HG02840 (cell line): Measurements from ENCODE around the gene DISP3.

Source experiments
- ATAC-seq: cut with Tn5 transposase; IDR thresholded peaks from one replicate; pipeline ENCODE4 v1.9.1; 2021; ENCODE audit warnings: mild to moderate bottlenecking, moderate library complexity, moderate number of reproducible peaks; ENCODE audit not compliant: unreplicated experiment, low FRiP score

Gene DISP3

GRCh38 chr1:11538886-11539285 is 59.9 kb downstream of the DISP3 start:
- ATAC-seq: no peak

GRCh38 chr1:11539850-11540772 is 61.2 kb downstream of the DISP3 start:
- no peak for ATAC-seq

- no peak for ATAC-seq
Measured at GRCh38 chr1:11540773-11541160, 61.8 kb downstream of the DISP3 start.

- ATAC-seq: no peak
Measured at GRCh38 chr1:11541236-11541635, 62.3 kb downstream of the DISP3 start.

- ATAC-seq: no peak
Measured at GRCh38 chr1:11541956-11542355, 63.0 kb downstream of the DISP3 start.

DNA sequence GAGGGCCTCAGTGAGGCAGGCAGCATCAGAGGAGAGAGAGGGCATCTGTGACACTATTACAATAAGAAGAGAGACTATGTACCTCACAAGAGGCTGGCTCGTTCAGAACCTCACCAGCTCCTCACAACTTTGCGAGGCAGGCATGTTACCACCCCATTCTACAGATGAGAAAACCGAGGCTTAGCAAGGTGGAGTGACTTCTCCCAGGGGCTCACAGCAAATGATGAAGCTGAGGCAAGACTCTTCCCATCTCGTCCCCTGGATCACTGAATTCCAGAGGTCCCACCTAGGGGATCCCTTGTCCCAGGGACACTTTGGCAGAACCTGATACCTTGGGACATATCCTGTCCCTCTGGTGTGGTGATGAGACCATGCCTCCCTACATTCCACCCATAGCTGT is 64.4 kb downstream of the DISP3 start:
- no peak for ATAC-seq

GRCh38 chr1:11543796-11544195 is 64.8 kb downstream of the DISP3 start:
- no peak for ATAC-seq

DNA sequence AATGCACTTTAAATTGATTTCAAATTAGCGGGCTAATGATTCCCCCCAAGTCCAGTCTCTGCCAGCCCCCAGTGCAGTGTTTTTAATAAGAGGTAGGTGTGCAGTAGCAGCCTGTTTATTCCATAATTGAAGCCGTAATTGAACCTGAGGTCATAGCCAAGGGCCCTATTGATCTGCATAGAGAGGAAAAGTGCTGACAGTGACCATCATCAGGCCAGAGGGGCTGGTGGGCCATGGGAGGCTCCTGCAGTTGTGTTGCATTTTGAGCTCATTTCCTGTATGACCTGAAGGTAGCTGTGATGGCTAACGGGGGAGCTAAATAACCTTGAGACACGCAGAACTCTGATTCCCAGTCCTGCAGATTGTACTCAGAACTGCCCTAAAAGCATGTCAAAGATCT is 67.5 kb downstream of the DISP3 start:
- ATAC-seq: no peak

DNA sequence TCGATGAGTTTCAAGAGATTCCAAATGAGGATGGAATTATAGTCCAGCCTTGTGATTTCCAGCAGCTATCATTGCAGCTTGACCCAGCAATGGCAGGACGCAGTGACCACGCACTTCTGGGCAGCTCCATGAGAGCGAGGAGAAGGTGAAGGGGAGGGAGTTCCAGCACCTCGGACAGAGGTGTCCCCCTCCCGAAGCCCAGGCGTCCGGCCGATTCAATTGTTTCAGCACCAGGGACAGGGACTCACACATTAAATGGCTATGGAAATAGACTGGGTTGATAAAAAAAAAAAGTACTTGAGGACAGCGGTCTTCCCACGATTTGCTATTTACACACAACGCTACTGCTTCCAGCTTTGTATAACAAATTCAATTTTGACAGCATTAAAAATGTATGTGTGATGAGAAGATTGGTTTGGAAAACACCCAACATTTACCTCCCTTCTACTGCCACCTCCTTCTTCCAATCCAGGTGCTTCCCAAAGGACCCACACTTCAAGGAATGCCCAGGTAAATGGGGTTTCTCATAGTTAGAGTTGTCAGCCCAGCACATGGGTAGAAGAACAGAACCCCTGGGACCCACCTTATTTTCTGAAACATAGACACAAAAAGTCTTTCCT is 71.8 kb downstream of the DISP3 start:
- ATAC-seq: no peak

GRCh38 chr1:11558276-11558675 is 79.3 kb downstream of the DISP3 start:
- ATAC-seq: no peak

DNA sequence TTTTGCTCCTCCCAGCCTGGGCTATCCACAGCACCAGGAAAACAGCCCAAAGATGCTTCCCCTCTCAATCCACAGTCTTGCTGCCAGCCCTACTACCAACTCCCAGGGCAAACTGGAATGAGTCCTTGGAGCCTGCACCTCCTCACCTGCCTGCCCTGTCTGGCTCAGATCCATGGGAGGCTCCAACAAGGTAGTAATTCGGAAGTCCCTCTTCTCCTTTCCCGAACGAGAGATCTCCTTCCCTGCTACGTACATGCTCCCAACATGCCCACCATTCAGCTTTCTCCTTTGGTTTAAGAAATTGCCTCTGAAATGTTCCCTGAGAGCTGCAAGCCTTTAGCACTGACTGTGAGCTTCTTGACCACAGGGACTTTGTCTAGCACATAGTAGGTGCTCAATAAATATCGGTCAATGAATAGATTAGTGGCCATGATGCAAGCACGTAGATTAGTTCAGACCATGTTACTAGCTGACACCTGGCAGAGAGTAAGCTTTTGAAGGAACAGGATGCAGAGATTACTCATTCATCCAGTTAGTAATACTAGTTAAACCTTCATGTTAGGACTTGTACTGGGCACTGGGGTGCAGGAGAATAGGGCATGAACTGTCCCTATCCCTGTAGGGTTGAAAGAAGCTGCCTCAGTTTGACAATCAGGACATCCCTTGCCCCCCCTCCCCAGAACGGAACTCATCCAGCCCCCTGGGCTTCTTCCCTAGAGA is 80.1 kb downstream of the DISP3 start:
- ATAC-seq: no peak

DNA sequence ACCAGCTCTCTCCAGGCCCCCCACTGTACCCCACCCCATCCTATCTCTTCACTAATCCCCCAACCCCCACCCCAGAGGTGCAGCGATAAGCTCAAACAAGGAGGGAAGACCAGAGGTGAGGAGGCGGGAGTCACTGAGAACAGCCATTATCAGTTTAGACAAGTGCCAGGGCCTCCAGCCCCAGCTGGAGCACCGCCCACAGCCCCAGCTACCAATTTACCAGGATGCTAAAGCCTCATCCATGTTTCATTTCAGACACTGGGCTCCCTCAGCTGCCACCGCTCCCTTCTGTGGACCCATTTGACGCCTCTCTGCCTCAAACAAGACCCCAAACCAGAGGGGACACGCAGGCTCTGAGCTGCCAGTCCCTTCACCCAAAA is 80.6 kb downstream of the DISP3 start:
- ATAC-seq: no peak

DNA sequence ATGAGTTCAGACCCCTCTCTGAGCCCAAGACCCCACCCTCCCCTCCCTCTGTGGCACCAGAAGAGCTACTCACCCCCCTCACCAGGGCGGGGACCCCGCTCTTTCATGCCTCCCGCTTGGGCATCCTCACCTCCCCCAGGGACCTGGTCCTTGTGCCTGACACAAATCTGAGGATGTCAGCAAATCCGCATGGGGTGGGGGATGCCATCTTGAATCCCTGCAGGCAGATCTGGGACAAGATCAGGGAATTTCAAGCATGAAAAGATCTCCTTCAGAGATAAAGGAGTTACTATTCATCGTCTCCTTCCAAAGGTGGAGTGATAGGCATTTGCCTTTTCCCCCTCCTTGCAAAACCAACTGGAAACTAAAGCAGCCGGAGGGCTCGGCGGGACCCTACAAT is 81.1 kb downstream of the DISP3 start:
- no peak for ATAC-seq

DNA sequence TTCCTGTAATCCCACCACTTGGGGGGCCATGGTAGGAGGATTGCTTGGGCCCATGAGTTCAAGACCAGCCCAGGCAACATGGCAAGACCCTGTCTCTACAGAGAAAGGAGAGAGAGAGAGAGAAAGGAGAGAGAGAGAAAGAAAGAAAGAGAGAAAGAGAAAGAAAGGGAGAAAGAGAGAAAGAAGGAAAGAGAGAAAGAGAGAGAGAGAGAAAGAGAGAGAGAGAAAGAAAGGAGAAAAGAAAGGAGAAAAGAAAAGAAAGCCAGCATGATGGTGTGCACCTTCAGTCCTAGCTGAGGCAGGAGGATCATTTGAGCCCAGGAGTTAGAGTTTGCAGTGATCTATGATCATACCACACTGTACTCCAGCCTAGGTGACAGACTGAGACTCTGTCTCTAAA is 82.8 kb downstream of the DISP3 start:
- no peak for ATAC-seq

GRCh38 chr1:11562664-11563063 is 83.7 kb downstream of the DISP3 start:
- no peak for ATAC-seq

DNA sequence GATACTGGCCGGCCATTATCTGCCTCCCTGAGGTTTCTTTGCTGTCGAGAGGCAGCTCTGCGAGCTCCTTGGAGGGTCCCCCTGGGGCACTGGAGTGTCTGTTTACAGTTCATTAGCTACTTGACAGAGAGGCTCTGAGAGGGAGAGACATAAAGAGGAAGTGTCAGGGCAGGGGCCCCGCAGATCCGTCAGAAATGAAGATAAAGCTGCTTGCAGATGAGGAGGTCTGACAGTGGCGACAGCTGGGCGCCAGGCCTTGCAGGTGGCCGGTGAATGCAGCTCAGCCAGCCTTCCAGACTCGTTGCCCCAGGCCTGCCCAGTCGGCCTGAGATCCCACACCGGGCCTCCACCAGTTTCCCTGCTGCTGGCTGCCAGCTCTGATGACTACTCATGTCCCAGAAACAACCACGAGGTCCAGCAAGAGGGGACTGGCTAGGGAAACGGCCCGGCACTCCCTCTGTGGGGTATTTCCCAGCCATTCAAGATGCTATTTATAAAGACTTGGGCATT is 84.7 kb downstream of the DISP3 start:
- no peak for ATAC-seq

GRCh38 chr1:11564237-11564636 is 85.3 kb downstream of the DISP3 start:
- no peak for ATAC-seq

DNA sequence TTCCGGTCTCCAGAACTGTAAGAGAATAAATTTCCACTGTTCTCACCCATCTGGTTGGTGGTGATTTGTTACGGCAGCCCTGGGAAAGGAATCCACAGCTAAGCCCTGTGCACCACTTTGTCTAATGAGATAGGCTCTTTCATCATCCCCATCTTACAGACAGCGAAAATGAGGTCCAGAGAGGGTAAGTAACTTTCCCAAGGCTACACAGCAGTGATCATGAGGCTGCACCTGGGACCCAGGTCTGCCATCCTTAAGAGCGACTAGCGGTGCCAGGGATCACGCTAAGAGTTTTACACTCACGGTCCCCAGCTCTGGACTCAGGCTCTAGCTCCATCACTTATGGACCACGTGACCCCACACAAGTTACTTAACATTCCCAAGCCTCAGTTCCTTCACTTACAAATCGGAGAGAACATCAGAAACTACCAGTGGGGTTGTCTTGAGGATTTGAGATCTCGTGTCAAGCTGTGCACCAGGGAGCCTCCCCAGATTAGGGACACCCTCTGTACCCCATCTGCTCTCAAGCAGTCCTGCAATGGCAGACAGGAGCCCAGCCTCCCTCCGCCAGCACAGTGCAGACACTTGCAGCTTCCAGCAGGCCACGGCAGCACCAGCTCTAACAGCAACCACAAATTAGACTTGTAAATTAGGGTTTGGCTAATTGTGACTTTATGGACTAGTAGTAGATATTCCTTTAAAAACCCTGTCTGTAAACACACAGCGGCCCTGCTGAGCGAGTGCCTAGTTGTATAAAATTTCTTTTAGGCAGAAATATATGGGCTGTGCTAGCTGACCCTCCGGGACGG is 87.3 kb downstream of the DISP3 start:
- ATAC-seq: no peak

GRCh38 chr1:11567244-11568065 is 88.5 kb downstream of the DISP3 start:
- no peak for ATAC-seq

GRCh38 chr1:11568687-11569086 is 89.7 kb downstream of the DISP3 start:
- ATAC-seq: no peak
